ENCODE results near the gene SLC9A5. TPM values are rescaled to one million over a fixed set of nuclear protein-coding genes. Genes with fewer than 3 reads are reported as not detected.

The SLC9A5 gene
- total and polyA plus RNA-seq, 9 of the 15 experiments (the other 6 are each of a cell fraction or from before 2014, with no cell fraction given) = 0.06 to 3.1 (median 1.2) TPM

DNA sequence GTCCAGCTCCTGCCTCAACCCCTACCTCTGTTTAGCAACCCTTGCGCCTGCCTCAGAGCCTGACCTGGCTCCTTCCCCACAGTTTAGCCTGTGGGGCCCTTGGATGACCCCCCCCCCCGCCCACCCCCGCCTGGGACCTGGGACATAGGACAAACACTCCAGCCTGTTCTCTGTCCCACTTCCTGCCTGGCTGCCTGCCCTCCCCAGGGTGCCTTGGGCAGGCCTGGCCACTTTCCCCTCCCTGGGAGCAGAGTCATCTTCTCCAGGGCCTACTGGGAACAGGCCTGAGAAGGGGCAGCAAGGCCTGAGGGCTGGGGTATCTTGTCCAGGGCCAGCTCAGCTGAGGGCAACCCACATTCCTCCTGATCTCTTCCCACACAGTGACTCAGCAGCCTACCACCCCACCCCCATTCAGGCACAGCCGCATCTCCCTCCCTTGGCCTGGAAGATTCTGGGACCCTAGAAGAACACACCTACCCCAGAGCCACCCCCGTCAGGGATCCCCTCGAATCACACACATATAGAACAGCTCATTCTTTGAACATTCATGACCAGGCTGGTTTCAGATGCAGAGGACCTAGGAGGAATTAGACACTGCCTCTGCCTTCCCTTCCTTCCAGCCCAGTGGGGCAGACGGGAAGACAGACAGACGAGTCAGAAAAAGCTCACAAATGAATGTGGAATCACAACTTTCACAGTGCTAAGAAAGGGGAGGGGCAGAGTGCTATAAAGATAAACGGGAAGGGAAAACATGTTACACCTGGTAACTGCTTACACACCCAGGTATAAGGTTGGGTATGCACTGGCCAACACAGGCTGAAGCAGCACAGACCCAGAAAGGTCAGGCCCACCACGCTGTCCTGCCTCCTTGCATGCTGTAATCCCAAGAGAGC, 7.5 kb upstream of the SLC9A5 start (continued):
- TF ChIP-seq, protein P1, sequence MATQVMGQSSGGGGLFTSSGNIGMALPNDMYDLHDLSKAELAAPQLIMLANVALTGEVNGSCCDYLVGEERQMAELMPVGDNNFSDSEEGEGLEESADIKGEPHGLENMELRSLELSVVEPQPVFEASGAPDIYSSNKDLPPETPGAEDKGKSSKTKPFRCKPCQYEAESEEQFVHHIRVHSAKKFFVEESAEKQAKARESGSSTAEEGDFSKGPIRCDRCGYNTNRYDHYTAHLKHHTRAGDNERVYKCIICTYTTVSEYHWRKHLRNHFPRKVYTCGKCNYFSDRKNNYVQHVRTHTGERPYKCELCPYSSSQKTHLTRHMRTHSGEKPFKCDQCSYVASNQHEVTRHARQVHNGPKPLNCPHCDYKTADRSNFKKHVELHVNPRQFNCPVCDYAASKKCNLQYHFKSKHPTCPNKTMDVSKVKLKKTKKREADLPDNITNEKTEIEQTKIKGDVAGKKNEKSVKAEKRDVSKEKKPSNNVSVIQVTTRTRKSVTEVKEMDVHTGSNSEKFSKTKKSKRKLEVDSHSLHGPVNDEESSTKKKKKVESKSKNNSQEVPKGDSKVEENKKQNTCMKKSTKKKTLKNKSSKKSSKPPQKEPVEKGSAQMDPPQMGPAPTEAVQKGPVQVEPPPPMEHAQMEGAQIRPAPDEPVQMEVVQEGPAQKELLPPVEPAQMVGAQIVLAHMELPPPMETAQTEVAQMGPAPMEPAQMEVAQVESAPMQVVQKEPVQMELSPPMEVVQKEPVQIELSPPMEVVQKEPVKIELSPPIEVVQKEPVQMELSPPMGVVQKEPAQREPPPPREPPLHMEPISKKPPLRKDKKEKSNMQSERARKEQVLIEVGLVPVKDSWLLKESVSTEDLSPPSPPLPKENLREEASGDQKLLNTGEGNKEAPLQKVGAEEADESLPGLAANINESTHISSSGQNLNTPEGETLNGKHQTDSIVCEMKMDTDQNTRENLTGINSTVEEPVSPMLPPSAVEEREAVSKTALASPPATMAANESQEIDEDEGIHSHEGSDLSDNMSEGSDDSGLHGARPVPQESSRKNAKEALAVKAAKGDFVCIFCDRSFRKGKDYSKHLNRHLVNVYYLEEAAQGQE (IDR thresholded peaks at IDR 0.05; ENCODE audit: borderline replicate concordance) = no peak
- TF ChIP-seq, protein P1 (CRISPR knock-in tag; IDR thresholded peaks at IDR 0.05; ENCODE audit: low read depth) = no peak
- no peak for TF ChIP-seq ZNF766 (CRISPR knock-in tag; conservative IDR thresholded peaks at IDR 0.05)
- TF ChIP-seq SNRNP70 (optimal IDR thresholded peaks at IDR 0.05; ENCODE audit: low read depth, low read length) = no peak
- TF ChIP-seq HDAC2 (IDR thresholded peaks at IDR 0.05) = peak; percentile 40; the same call in 1 of the 2 replicates
- no peak for TF ChIP-seq KLF16 (IDR thresholded peaks at IDR 0.05)
- TF ChIP-seq CREB1 (IDR thresholded peaks at IDR 0.05) = no peak
- no peak for TF ChIP-seq CREB1 (CRISPR knock-in tag; IDR thresholded peaks at IDR 0.05)
- no peak for TF ChIP-seq ASH1L (IDR thresholded peaks at IDR 0.05; ENCODE audit: borderline replicate concordance, low read depth, partially characterized antibody)
- no peak for TF ChIP-seq HNRNPK (IDR thresholded peaks at IDR 0.05; ENCODE audit: low read depth, low read length, poor library complexity, severe bottlenecking)
- TF ChIP-seq ZNF24 (IDR thresholded peaks at IDR 0.05) = no peak
- TF ChIP-seq EP400 (IDR thresholded peaks at IDR 0.05) = peak; percentile 19; the same call in 1 of the 2 replicates
- TF ChIP-seq, protein P2, sequence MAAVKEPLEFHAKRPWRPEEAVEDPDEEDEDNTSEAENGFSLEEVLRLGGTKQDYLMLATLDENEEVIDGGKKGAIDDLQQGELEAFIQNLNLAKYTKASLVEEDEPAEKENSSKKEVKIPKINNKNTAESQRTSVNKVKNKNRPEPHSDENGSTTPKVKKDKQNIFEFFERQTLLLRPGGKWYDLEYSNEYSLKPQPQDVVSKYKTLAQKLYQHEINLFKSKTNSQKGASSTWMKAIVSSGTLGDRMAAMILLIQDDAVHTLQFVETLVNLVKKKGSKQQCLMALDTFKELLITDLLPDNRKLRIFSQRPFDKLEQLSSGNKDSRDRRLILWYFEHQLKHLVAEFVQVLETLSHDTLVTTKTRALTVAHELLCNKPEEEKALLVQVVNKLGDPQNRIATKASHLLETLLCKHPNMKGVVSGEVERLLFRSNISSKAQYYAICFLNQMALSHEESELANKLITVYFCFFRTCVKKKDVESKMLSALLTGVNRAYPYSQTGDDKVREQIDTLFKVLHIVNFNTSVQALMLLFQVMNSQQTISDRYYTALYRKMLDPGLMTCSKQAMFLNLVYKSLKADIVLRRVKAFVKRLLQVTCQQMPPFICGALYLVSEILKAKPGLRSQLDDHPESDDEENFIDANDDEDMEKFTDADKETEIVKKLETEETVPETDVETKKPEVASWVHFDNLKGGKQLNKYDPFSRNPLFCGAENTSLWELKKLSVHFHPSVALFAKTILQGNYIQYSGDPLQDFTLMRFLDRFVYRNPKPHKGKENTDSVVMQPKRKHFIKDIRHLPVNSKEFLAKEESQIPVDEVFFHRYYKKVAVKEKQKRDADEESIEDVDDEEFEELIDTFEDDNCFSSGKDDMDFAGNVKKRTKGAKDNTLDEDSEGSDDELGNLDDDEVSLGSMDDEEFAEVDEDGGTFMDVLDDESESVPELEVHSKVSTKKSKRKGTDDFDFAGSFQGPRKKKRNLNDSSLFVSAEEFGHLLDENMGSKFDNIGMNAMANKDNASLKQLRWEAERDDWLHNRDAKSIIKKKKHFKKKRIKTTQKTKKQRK (IDR thresholded peaks at IDR 0.05; ENCODE audit: borderline replicate concordance, low read depth, low read length) = no peak
- no peak for TF ChIP-seq ZNF707 (CRISPR knock-in tag; conservative IDR thresholded peaks at IDR 0.05)
- TF ChIP-seq KLF1 (tag; IDR thresholded peaks at IDR 0.05) = no peak
- TF ChIP-seq RBM17 (IDR thresholded peaks at IDR 0.05; ENCODE audit: borderline replicate concordance, low read depth, low read length) = no peak
- TF ChIP-seq MBD2 (IDR thresholded peaks at IDR 0.05; ENCODE audit: borderline replicate concordance, low read depth) = 0 out of 2 replicates have a peak, but pooled peaks have one; percentile 40
- TF ChIP-seq ZNF143 (CRISPR knock-in tag; IDR thresholded peaks at IDR 0.05) = no peak

All from K562 (cell line).